ENCODE data around the gene ZCCHC7. TPM values are rescaled to one million over a fixed set of nuclear protein-coding genes. Genes with fewer than 3 reads are reported as not detected.
"Not testable (repeated sequence)": the region's sequence is repeated elsewhere in the genome, so short reads cannot be mapped to it uniquely, and the experiment has no call there.

Gene ZCCHC7
- total RNA-seq, 4 donors from 2014 or later = 12.1 to 19.1 (median 15.6) TPM

- peaks cover 12 to 33% (median 24%) of the 10 kb centered on the region in 4 donors for H3K4me1 ChIP-seq
- H3K27ac ChIP-seq (replicated peaks in 1 of 4) = no peak overlapping the region
- no peak for TF ChIP-seq CTCF (IDR thresholded peaks at IDR 0.05)
- no peak for TF ChIP-seq POLR2AphosphoS5 (IDR thresholded peaks at IDR 0.05)
- TF ChIP-seq POLR2A (IDR thresholded peaks at IDR 0.05; ENCODE audit: low read depth) = no peak
- no peak for TF ChIP-seq EP300 (IDR thresholded peaks at IDR 0.05)
- 82% methylated on average over 4 of the region's 4 CpGs for WGBS
- no peak overlapping the region for H3K4me3 ChIP-seq
- intact Hi-C loops (cut with DNase I) = no loop called here
- no peak for DNase-seq (ENCODE audit: extremely low spot score)
- H3K36me3 ChIP-seq = peaks cover 0 to 10% (median 10%) of the 10 kb centered on the region in 4 donors
- H3K27me3 ChIP-seq = no peaks in the 10 kb centered on the region
- no peaks in the 10 kb centered on the region for H3K9me3 ChIP-seq
Observed at GRCh38 chr9:37082214-37082765, 38.1 kb upstream of the ZCCHC7 start.

- TF ChIP-seq CTCF (IDR thresholded peaks at IDR 0.05) (no peak), POLR2AphosphoS5 (IDR thresholded peaks at IDR 0.05) (no peak), POLR2A (IDR thresholded peaks at IDR 0.05; ENCODE audit: low read depth) (no peak), EP300 (IDR thresholded peaks at IDR 0.05) (no peak)
- Histone ChIP-seq H3K4me3 (no peak overlapping the region), H3K9me3 (no peaks in the 10 kb centered on the region), H3K4me1 (peaks cover 12 to 33% (median 24%) of the 10 kb centered on the region in 4 donors), H3K27ac (replicated peaks in 1 of 4) (no peak overlapping the region), H3K36me3 (peaks cover 0 to 23% (median 21%) of the 10 kb centered on the region in 4 donors), H3K27me3 (no peaks in the 10 kb centered on the region)
- intact Hi-C loops (cut with DNase I) = no loop called here
- no peak for DNase-seq (ENCODE audit: extremely low spot score)
Observed at GRCh38 chr9:37083654-37084053, 36.7 kb upstream of the ZCCHC7 start.

GRCh38 chr9:37085233-37085632 is 35.1 kb upstream of the ZCCHC7 start:
- intact Hi-C loops (cut with DNase I) = no loop called here
- Histone ChIP-seq H3K27ac (replicated peaks in 1 of 4) (no peak overlapping the region), H3K27me3 (no peaks in the 10 kb centered on the region), H3K9me3 (no peaks in the 10 kb centered on the region), H3K4me1 (peaks cover 6 to 26% (median 19%) of the 10 kb centered on the region in 4 donors), H3K4me3 (no peak overlapping the region), H3K36me3 (peaks cover 0 to 31% (median 24%) of the 10 kb centered on the region in 4 donors)
- WGBS = 97% methylated on average over 1 of the region's 1 CpG
- TF ChIP-seq POLR2A (IDR thresholded peaks at IDR 0.05; ENCODE audit: low read depth) (no peak), CTCF (IDR thresholded peaks at IDR 0.05) (no peak), EP300 (IDR thresholded peaks at IDR 0.05) (no peak), POLR2AphosphoS5 (IDR thresholded peaks at IDR 0.05) (no peak)
- DNase-seq (ENCODE audit: extremely low spot score) = no peak

DNA sequence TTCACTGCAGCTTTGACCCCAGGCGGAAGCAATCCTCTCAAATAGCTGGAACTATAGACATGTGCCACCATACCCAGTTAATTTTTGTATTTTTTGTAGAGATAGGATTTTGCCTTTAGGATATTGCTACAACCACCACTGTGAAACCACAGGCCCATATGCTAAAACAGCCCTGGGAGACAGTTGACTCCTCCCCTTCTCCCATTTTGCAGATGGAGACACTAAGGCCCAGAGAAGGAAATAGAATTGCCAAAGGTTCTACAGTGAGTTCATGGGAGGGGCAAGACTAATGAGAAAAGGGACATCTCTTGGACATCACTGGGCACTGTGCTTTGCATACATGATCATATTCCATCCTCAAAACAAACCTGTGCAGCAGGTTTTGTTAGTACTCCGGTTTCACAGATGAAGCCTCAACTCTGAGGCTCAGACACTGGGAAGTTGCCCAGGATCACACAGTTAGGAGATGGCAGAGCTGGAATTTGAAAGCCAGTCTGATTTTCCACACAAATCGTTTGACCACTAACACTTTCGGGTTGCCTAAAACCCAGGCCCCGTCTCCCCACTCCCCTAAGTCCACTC is 27.6 kb upstream of the ZCCHC7 start:
- H3K27me3 ChIP-seq; intact Hi-C loops (cut with DNase I); H3K27ac ChIP-seq (replicated peaks in 1 of 4); DNase-seq (ENCODE audit: extremely low spot score); H3K4me3 ChIP-seq; H3K4me1 ChIP-seq; H3K9me3 ChIP-seq: not testable (repeated sequence)
- H3K36me3 ChIP-seq = peaks cover 0 to 16% (median 9%) of the 10 kb centered on the region in 4 donors
- WGBS = 100% methylated on average over 1 of the region's 5 CpGs

DNA sequence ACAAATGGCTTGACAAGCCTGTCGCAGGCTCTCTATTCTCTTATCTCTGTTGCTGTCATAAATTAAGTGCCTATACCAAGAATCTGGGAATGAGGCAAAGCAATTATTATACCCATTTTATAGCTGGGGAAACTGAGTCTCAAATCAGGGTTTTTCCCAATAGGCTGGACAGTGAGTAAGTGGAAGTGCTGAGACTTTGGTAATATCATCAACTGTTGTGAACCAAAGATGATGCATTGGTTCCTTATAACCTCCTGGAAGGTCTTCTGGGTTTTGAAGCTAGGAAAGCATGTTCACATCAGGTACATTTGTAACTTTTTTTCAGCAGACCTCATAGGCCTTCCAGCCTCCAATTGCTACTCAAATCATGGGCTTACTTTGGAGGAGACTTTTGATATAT is 25.6 kb upstream of the ZCCHC7 start:
- DNase-seq (ENCODE audit: extremely low spot score) = no peak
- Histone ChIP-seq H3K4me3 (no peak overlapping the region), H3K27ac (replicated peaks in 1 of 4) (no peak overlapping the region), H3K27me3 (no peaks in the 10 kb centered on the region), H3K9me3 (no peaks in the 10 kb centered on the region), H3K36me3 (no peaks in the 10 kb centered on the region), H3K4me1 (no peaks in the 10 kb centered on the region)
- WGBS = 94% methylated on average over 1 of the region's 1 CpG
- intact Hi-C loops (cut with DNase I) = no loop called here
- TF ChIP-seq CTCF (IDR thresholded peaks at IDR 0.05) = no peak
- no peak for TF ChIP-seq EP300 (IDR thresholded peaks at IDR 0.05)
- TF ChIP-seq POLR2AphosphoS5 (IDR thresholded peaks at IDR 0.05) = no peak
